ENCODE results near the gene TMEM161A.
"Not testable (repeated sequence)": the region's sequence is repeated elsewhere in the genome, so short reads cannot be mapped to it uniquely, and the experiment has no call there.

TMEM161A gene

GRCh38 chr19:19155495-19156219 lies 17.4 kb upstream of the TMEM161A start:
- peak; percentile 87 for DNase-seq (ENCODE audit: low spot score)

- no peak for DNase-seq (ENCODE audit: low spot score)
Measured at GRCh38 chr19:19154768-19155494, 16.7 kb upstream of the TMEM161A start.

GRCh38 chr19:19152668-19153384 lies 14.5 kb upstream of the TMEM161A start:
- DNase-seq (ENCODE audit: low spot score): no peak

- no peak for DNase-seq (ENCODE audit: low spot score)
Measured at GRCh38 chr19:19151418-19151817, 13.1 kb upstream of the TMEM161A start.

- DNase-seq (ENCODE audit: low spot score): no peak
Measured at GRCh38 chr19:19149435-19149834, 11.2 kb upstream of the TMEM161A start.

GRCh38 chr19:19148504-19148903 lies 10.2 kb upstream of the TMEM161A start:
- DNase-seq (ENCODE audit: low spot score): not testable (repeated sequence)

GRCh38 chr19:19147344-19147743 lies 9.1 kb upstream of the TMEM161A start:
- no peak for DNase-seq (ENCODE audit: low spot score)

GRCh38 chr19:19146865-19147264 lies 8.6 kb upstream of the TMEM161A start:
- DNase-seq (ENCODE audit: low spot score): no peak

GRCh38 chr19:19145684-19146608 lies 7.7 kb upstream of the TMEM161A start:
- peak; percentile 72 for DNase-seq (ENCODE audit: low spot score)

GRCh38 chr19:19145281-19145680 lies 7.0 kb upstream of the TMEM161A start:
- no peak for DNase-seq (ENCODE audit: low spot score)

GRCh38 chr19:19142347-19142746 lies 4.1 kb upstream of the TMEM161A start:
- no peak for DNase-seq (ENCODE audit: low spot score)

GRCh38 chr19:19140476-19140875 lies 2.2 kb upstream of the TMEM161A start:
- DNase-seq (ENCODE audit: low spot score): no peak

GRCh38 chr19:19139876-19140229 lies 1.6 kb upstream of the TMEM161A start:
- no peak for DNase-seq (ENCODE audit: low spot score)

- DNase-seq (ENCODE audit: low spot score): no peak
Measured at GRCh38 chr19:19137556-19138108, 646 bp downstream of the TMEM161A start.

- DNase-seq (ENCODE audit: low spot score): not testable (repeated sequence)
Measured at GRCh38 chr19:19135713-19136112, 2.6 kb downstream of the TMEM161A start.

- peak; percentile 77 for DNase-seq (ENCODE audit: low spot score)
Measured at GRCh38 chr19:19134687-19135158, 3.6 kb downstream of the TMEM161A start.

- DNase-seq (ENCODE audit: low spot score): no peak
Measured at GRCh38 chr19:19133985-19134384, 4.3 kb downstream of the TMEM161A start.

GRCh38 chr19:19132912-19133311 lies 5.4 kb downstream of the TMEM161A start:
- DNase-seq (ENCODE audit: low spot score): no peak

GRCh38 chr19:19131989-19132388 lies 6.3 kb downstream of the TMEM161A start:
- DNase-seq (ENCODE audit: low spot score): no peak

- no peak for DNase-seq (ENCODE audit: low spot score)
Measured at GRCh38 chr19:19126102-19126501, 12.2 kb downstream of the TMEM161A start.

GRCh38 chr19:19123386-19123785 lies 14.9 kb downstream of the TMEM161A start:
- no peak for DNase-seq (ENCODE audit: low spot score)

Measured in germinal center (tissue), 1 donor.